Immature natural killer cell (primary cell): ENCODE measurements around the gene CHTOP. TPM values are rescaled to one million over a fixed set of nuclear protein-coding genes. Genes with fewer than 3 reads are reported as not detected.

Source experiments
- DNase-seq, 3 donors: peaks; one replicate each; pipeline ENCODE4 v3.0.0; 2022; ENCODE audit warnings: mixed read lengths in 1 of 3
- H3K27ac Mint-ChIP-seq, 6 donors: one replicate each; pipeline ENCODE4 v1.8.0; 2020; ENCODE audit warnings: mixed read lengths in 6 of 6, mild to moderate bottlenecking in 5 of 6, inconsistent platforms in 4 of 6, moderate library complexity in 3 of 6
- H3K27me3 Mint-ChIP-seq, 3 donors: one replicate each; pipeline ENCODE4 v1.8.0; 2020 to 2021; ENCODE audit warnings: low read depth in 3 of 3, mild to moderate bottlenecking in 3 of 3, mixed read lengths in 3 of 3, moderate library complexity in 3 of 3, inconsistent platforms in 1 of 3
- H3K36me3 Mint-ChIP-seq, 3 donors: one replicate each; pipeline ENCODE4 v1.8.0; 2020; ENCODE audit warnings: mixed read lengths in 3 of 3, inconsistent platforms in 2 of 3, mild to moderate bottlenecking in 2 of 3
- H3K4me1 Mint-ChIP-seq, 2 donors: one replicate each; pipeline ENCODE4 v1.8.0; 2020; ENCODE audit warnings: inconsistent platforms in 2 of 2, mild to moderate bottlenecking in 2 of 2, mixed read lengths in 2 of 2, moderate library complexity in 1 of 2
- H3K4me3 Mint-ChIP-seq, 5 donors: one replicate each; pipeline ENCODE4 v1.8.0; 2020; ENCODE audit warnings: mild to moderate bottlenecking in 5 of 5, mixed read lengths in 5 of 5, inconsistent platforms in 3 of 5, moderate library complexity in 3 of 5
- H3K9me3 Mint-ChIP-seq, 6 donors: one replicate each; pipeline ENCODE4 v1.8.0; 2020; ENCODE audit warnings: mild to moderate bottlenecking in 6 of 6, mixed read lengths in 6 of 6, inconsistent platforms in 4 of 6, moderate library complexity in 3 of 6
- polyA plus RNA-seq, 3 donors: library from polyadenylated mRNA; unstranded; fragments of 300-500 nt; fragmentation: Illumina TruSeq; gene quantifications; one replicate each; pipeline ENCODE4 v1.2.3, GENCODE V29; 2021

Gene CHTOP
- polyA plus RNA-seq, 3 donors from 2014 or later, result 37.5 to 70.8 (median 63.1) TPM

- Mint-ChIP-seq H3K4me3 (peak overlapping the region in 4 of 5 donors; percentile 26 to 83 (median 74)), H3K9me3 (no peaks in the 10 kb centered on the region), H3K27ac (no peak overlapping the region), H3K4me1 (peaks cover 17 to 20% of the 10 kb centered on the region in 2 donors), H3K27me3 (peaks cover 15 to 40% (median 23%) of the 10 kb centered on the region in 3 donors), H3K36me3 (no peaks in the 10 kb centered on the region)
- DNase-seq, result no peak
These were observed 46.2 kb downstream of the CHTOP start for GRCh38 chr1:153680120-153680403.

- Mint-ChIP-seq H3K4me1 (peaks cover 15 to 16% of the 10 kb centered on the region in 2 donors), H3K4me3 (no peak overlapping the region), H3K36me3 (no peaks in the 10 kb centered on the region), H3K27me3 (peaks cover 9 to 37% (median 22%) of the 10 kb centered on the region in 3 donors), H3K27ac (no peak overlapping the region), H3K9me3 (no peaks in the 10 kb centered on the region)
- no peak for DNase-seq
These were observed 48.9 kb downstream of the CHTOP start for GRCh38 chr1:153682730-153683129.

DNA sequence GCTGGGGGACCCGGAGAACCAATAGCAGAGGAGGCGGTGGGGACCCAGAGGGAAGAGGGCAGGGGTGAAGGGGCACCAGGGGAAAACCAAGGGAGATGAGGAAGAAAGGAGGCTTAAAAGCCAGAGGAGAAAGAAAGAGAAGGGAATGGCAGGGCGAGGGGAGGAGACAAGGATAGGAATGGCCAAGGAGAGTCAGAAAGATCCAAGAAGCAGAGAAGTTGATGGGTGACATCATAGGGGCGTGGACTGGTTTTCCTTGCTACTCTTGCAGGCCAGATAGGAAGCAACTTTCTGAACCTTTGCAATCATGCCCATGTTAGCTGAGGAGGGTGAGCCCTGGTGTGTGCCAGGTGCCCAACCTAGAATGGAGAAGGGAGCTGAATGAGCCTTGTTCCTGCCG is 50.0 kb downstream of the CHTOP start:
- peaks cover 6% of the 10 kb centered on the region in 2 donors for H3K4me1 Mint-ChIP-seq
- peak overlapping the region in 1 of 6 donors; percentile 49 for H3K27ac Mint-ChIP-seq
- H3K36me3 Mint-ChIP-seq, result no peaks in the 10 kb centered on the region
- peaks cover 0 to 2% (median 0%) of the 10 kb centered on the region in 6 donors for H3K9me3 Mint-ChIP-seq
- H3K27me3 Mint-ChIP-seq, result peaks cover 9 to 30% (median 15%) of the 10 kb centered on the region in 3 donors
- H3K4me3 Mint-ChIP-seq, result no peak overlapping the region
- no peak for DNase-seq

- no peak overlapping the region for H3K4me3 Mint-ChIP-seq
- peaks cover 2% of the 10 kb centered on the region in 2 donors for H3K4me1 Mint-ChIP-seq
- no peaks in the 10 kb centered on the region for H3K36me3 Mint-ChIP-seq
- H3K9me3 Mint-ChIP-seq, result peaks cover 0 to 2% (median 0%) of the 10 kb centered on the region in 6 donors
- no peak overlapping the region for H3K27ac Mint-ChIP-seq
- no peak for DNase-seq
- peaks cover 4 to 26% (median 12%) of the 10 kb centered on the region in 3 donors for H3K27me3 Mint-ChIP-seq
These were observed 51.0 kb downstream of the CHTOP start for GRCh38 chr1:153684892-153685291.

DNA sequence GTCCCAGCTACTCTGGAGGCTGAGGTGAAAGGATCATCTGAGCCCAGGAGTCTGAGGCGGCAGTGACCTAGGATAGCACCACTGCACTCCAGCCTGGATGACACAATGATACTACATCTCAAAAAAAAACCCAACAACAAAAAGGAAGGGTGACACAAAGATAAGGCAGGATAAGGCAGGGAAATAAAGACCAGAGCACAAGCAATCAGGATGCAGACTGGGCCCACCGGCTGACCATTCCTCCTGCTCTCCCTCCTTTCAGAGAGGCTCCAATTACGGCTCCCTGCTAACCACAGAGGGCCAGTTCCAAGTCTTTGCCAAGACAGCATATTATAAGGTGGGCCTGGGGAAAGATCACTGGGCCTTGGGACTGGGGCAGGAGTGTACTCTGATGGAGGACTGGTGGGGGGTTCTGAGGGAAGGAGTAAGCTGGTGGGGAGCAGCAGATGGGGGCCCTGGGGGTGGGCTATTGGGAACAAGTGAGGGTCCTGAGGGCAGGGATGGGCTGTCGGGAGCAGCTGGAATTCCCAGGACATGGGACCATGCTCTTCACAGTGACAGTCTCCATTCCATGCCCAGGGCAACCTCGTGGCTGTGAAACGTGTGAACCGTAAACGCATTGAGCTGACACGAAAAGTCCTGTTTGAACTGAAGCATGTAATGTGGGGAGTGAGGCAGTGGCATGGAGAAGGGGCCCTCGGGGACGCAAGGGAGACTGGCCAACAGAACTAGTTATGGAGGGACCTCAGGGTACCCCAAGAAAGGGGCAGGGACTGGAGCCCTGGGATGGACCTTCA is 51.9 kb downstream of the CHTOP start:
- Mint-ChIP-seq H3K9me3 (peaks cover 0 to 2% (median 0%) of the 10 kb centered on the region in 6 donors), H3K4me1 (no peaks in the 10 kb centered on the region), H3K36me3 (no peaks in the 10 kb centered on the region), H3K27ac (no peak overlapping the region), H3K4me3 (no peak overlapping the region), H3K27me3 (peaks cover 2 to 18% (median 8%) of the 10 kb centered on the region in 3 donors)
- DNase-seq, result no peak

- Mint-ChIP-seq H3K4me3 (no peak overlapping the region), H3K4me1 (no peaks in the 10 kb centered on the region), H3K9me3 (peaks cover 0 to 2% (median 0%) of the 10 kb centered on the region in 6 donors), H3K36me3 (no peaks in the 10 kb centered on the region), H3K27me3 (peaks cover 0 to 7% (median 5%) of the 10 kb centered on the region in 3 donors), H3K27ac (no peak overlapping the region)
- no peak for DNase-seq
These were observed 53.7 kb downstream of the CHTOP start for GRCh38 chr1:153687346-153688125.

GRCh38 chr1:153688276-153688675 is 54.4 kb downstream of the CHTOP start:
- no peaks in the 10 kb centered on the region for H3K4me1 Mint-ChIP-seq
- DNase-seq, result no peak
- no peaks in the 10 kb centered on the region for H3K36me3 Mint-ChIP-seq
- H3K9me3 Mint-ChIP-seq, result peaks cover 0 to 2% (median 0%) of the 10 kb centered on the region in 6 donors
- H3K27me3 Mint-ChIP-seq, result peaks cover 0 to 7% (median 5%) of the 10 kb centered on the region in 3 donors
- H3K4me3 Mint-ChIP-seq, result no peak overlapping the region
- no peak overlapping the region for H3K27ac Mint-ChIP-seq

DNA sequence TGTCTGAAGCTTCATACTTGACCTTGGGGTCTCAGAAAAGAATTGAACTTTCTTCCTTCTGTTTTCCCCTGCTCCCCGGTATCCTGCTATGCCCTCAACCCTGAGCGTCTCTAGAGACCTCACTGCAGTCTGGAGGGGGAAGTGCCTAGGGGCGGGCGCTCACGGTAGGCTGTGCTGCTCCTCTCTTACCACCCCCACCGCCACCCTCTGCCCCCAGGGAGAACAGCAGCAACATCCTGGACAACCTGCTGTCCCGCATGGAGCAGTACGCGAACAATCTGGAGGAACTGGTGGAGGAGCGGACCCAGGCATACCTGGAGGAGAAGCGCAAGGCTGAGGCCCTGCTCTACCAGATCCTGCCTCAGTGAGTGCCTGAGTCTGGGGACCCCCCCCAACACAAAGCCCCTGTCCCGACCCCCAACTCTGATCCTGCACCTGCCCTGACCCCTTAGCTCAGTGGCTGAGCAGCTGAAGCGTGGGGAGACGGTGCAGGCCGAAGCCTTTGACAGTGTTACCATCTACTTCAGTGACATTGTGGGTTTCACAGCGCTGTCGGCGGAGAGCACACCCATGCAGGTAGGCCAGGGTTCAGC is 55.0 kb downstream of the CHTOP start:
- H3K27me3 Mint-ChIP-seq, result peaks cover 0 to 7% (median 4%) of the 10 kb centered on the region in 3 donors
- no peaks in the 10 kb centered on the region for H3K4me1 Mint-ChIP-seq
- H3K4me3 Mint-ChIP-seq, result no peak overlapping the region
- peaks cover 0 to 2% (median 0%) of the 10 kb centered on the region in 6 donors for H3K9me3 Mint-ChIP-seq
- H3K36me3 Mint-ChIP-seq, result no peaks in the 10 kb centered on the region
- no peak for DNase-seq
- no peak overlapping the region for H3K27ac Mint-ChIP-seq

- no peak overlapping the region for H3K4me3 Mint-ChIP-seq
- H3K9me3 Mint-ChIP-seq, result peaks cover 0 to under 1% (median 0%) of the 10 kb centered on the region in 6 donors
- DNase-seq, result no peak
- peaks cover 0 to 2% (median 0%) of the 10 kb centered on the region in 3 donors for H3K27me3 Mint-ChIP-seq
- H3K27ac Mint-ChIP-seq, result no peak overlapping the region
- H3K4me1 Mint-ChIP-seq, result no peaks in the 10 kb centered on the region
- no peaks in the 10 kb centered on the region for H3K36me3 Mint-ChIP-seq
These were observed 59.6 kb downstream of the CHTOP start for GRCh38 chr1:153693466-153693865.

Other genes with a start within 250 kb of the CHTOP start
- 10 to 100 TPM; 20.3 to 43.5 (median 40.3) TPM for gene S100A8, start 243.0 kb upstream of the CHTOP start, polyA plus RNA-seq
- not detected for gene S100A7A, start 217.5 kb upstream of the CHTOP start, polyA plus RNA-seq
- gene S100A7, start 173.4 kb upstream of the CHTOP start, polyA plus RNA-seq, result not detected
- gene S100A6, start 98.1 kb upstream of the CHTOP start, polyA plus RNA-seq, result 100 to 1,000 TPM; 472 to 828 (median 543) TPM
- gene S100A5, start 93.1 kb upstream of the CHTOP start, polyA plus RNA-seq, result under 1 TPM in 1 of 3 donors, not detected in 2; 0.68 TPM
- 1,000 to 10,000 TPM; 1,846 to 2,303 (median 2,006) TPM for gene S100A4, start 88.3 kb upstream of the CHTOP start, polyA plus RNA-seq
- not detected for gene S100A3, start 84.8 kb upstream of the CHTOP start, polyA plus RNA-seq
- under 1 TPM in 1 of 3 donors, not detected in 2; 0.83 TPM for gene S100A2, start 68.2 kb upstream of the CHTOP start, polyA plus RNA-seq
- not detected for gene S100A16, start 20.9 kb upstream of the CHTOP start, polyA plus RNA-seq
- gene S100A14, start 17.7 kb upstream of the CHTOP start, polyA plus RNA-seq, result not detected
- 1 to 10 TPM; 1.5 to 9.7 (median 3.7) TPM for gene S100A13, start 6.6 kb upstream of the CHTOP start, polyA plus RNA-seq
- not detected for gene S100A1, start 5.6 kb upstream of the CHTOP start, polyA plus RNA-seq
- 100 to 1,000 TPM in 1 of 3 donors, 10 to 100 TPM in 2; 95.8 to 106 (median 96.0) TPM for gene SNAPIN, start 24.6 kb downstream of the CHTOP start, polyA plus RNA-seq
- 100 to 1,000 TPM; 162 to 221 (median 164) TPM for gene ILF2, start 36.9 kb downstream of the CHTOP start, polyA plus RNA-seq
- gene NPR1, start 44.6 kb downstream of the CHTOP start, polyA plus RNA-seq, result not detected
- gene INTS3, start 94.0 kb downstream of the CHTOP start, polyA plus RNA-seq, result 10 to 100 TPM in 1 of 3 donors, 1 to 10 TPM in 2; 7.5 to 14.5 (median 7.9) TPM
- gene SLC27A3, start 141.3 kb downstream of the CHTOP start, polyA plus RNA-seq, result 10 to 100 TPM; 38.3 to 89.0 (median 54.3) TPM